Mucosa of descending colon (tissue), 3 donors: ENCODE measurements around the gene BLCAP. TPM values are rescaled to one million over a fixed set of nuclear protein-coding genes. Genes with fewer than 3 reads are reported as not detected.

Experiments
- ATAC-seq: fragments of 200-7000 bp; cut with Tn5 transposase; one replicate; pipeline ENCODE4 v1.9.1; 2020; ENCODE audit warnings: mild to moderate bottlenecking, moderate library complexity
- DNase-seq, 3 donors: peaks; one replicate each; pipeline ENCODE4 v3.0.0-alpha.2; 2020
- H3K36me3 ChIP-seq: fragments of 200-600 bp; one replicate; pipeline ENCODE4 v1.8.0; 2021; ENCODE audit warnings: low read depth, mild to moderate bottlenecking
- H3K4me1 ChIP-seq: fragments of 200-600 bp; one replicate; pipeline ENCODE4 v1.8.0; 2021; ENCODE audit warnings: low read depth, mild to moderate bottlenecking
- H3K4me3 ChIP-seq: fragments of 200-600 bp; one replicate; pipeline ENCODE4 v1.8.0; 2021; ENCODE audit warnings: mild to moderate bottlenecking
- H3K9me3 ChIP-seq: fragments of 200-600 bp; one replicate; pipeline ENCODE4 v1.8.0; 2021; ENCODE audit warnings: mild to moderate bottlenecking
- intact Hi-C, 2 donors: fragments of 100-400 bp; cut with DNase I in 1 of 2; cut with micrococcal nuclease in 1 of 2; formaldehyde crosslinking; loops; one replicate each; pipeline versions ENCODE4 v1.11.0 to v1.11.1; 2022; cut with DNase I, micrococcal nuclease
- total RNA-seq, 3 donors: library from RNA; stranded (reverse); fragmentation: NEBNext Ultra II Directional in 2 of 3; extraction: Animal tissue kit (Norgen Biotek cat#: 25700) in 2 of 3; gene quantifications; one replicate each; pipeline versions ENCODE4 v1.2.1 to v1.2.4, GENCODE V29; 2021 to 2023
- TF ChIP-seq, protein P1 (sequence below): fragments of 200-600 bp; IDR thresholded peaks from one replicate; pipeline ENCODE4 v1.8.0; 2022; ENCODE audit warnings: antibody characterized with exemption, mild to moderate bottlenecking
- donor health status: DM: no; HTN: no; CAD: no; lungs with moderate emphysema.
- donor health status: DM: no; HTN: no; CAD: no.
- donor health status: DM: no; HTN: yes; CAD: no.

Gene BLCAP
- total RNA-seq, 3 donors from 2014 or later, result 87.9 to 110 (median 108) TPM

GRCh38 chr20:37573626-37574198 lies 46.0 kb upstream of the BLCAP start:
- Histone ChIP-seq H3K4me3 (no peak overlapping the region), H3K4me1 (no peaks in the 10 kb centered on the region), H3K36me3 (no peaks in the 10 kb centered on the region), H3K9me3 (no peaks in the 10 kb centered on the region)
- DNase-seq (no peak), ATAC-seq (no peak)
- TF ChIP-seq, protein P1, sequence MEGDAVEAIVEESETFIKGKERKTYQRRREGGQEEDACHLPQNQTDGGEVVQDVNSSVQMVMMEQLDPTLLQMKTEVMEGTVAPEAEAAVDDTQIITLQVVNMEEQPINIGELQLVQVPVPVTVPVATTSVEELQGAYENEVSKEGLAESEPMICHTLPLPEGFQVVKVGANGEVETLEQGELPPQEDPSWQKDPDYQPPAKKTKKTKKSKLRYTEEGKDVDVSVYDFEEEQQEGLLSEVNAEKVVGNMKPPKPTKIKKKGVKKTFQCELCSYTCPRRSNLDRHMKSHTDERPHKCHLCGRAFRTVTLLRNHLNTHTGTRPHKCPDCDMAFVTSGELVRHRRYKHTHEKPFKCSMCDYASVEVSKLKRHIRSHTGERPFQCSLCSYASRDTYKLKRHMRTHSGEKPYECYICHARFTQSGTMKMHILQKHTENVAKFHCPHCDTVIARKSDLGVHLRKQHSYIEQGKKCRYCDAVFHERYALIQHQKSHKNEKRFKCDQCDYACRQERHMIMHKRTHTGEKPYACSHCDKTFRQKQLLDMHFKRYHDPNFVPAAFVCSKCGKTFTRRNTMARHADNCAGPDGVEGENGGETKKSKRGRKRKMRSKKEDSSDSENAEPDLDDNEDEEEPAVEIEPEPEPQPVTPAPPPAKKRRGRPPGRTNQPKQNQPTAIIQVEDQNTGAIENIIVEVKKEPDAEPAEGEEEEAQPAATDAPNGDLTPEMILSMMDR, result no peak
- intact Hi-C loops, result no loop called here

DNA sequence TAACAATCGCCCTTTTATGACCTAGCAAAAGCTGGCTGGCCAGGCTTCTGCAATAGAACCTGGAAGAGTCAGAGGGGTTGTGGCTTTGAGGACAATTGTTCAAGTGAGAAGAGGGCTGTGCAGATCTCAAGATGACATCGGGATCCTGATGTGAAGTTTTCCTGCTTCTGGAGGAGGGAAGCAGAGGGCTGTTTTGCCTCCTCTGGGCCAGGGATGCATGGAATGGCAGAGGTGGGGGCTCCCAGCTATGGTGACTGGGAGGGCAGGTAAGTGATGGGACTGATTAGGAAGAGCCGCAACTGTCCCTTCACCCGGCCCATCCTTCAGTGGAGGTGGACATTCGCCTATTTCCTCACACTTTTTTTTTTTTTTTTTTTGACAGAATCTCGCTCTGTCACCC lies 43.4 kb upstream of the BLCAP start:
- DNase-seq (no peak), ATAC-seq (no peak)
- H3K9me3 ChIP-seq, result no peaks in the 10 kb centered on the region
- no peaks in the 10 kb centered on the region for H3K4me1 ChIP-seq
- H3K36me3 ChIP-seq, result no peaks in the 10 kb centered on the region
- H3K4me3 ChIP-seq, result no peak overlapping the region
- intact Hi-C loops, result no loop called here
- TF ChIP-seq, protein P1, result no peak

DNA sequence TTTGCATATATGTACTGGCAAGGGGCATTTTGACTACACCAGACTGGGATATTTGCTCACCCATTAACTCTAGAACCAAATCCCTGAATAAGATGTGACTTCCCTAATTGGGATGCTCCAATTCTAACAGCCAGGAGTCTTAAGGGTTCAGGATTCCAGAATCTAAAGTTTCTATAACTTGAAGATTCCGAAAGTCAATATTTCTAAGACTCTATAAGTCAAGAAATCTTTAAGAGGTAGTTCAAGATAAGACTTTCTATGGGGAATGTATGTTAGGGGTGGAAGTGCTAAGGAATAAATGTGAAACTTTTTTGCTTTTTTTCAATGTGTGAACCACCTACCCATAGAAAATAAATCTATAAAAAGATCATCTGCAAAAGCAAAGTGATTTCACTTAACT lies 42.7 kb upstream of the BLCAP start:
- TF ChIP-seq, protein P1, result no peak
- no peak for ATAC-seq
- Histone ChIP-seq H3K36me3 (no peaks in the 10 kb centered on the region), H3K4me3 (no peak overlapping the region), H3K4me1 (no peaks in the 10 kb centered on the region), H3K9me3 (no peaks in the 10 kb centered on the region)
- intact Hi-C loops, result no loop called here
- no peak for DNase-seq

GRCh38 chr20:37567671-37568588 lies 40.3 kb upstream of the BLCAP start:
- ATAC-seq (no peak), DNase-seq (no peak)
- intact Hi-C loops, result loop anchor here in 1 of 2 donors (10.0 kb wide), 1 partner anchor 427 kb away; no protein-coding TSS in a partner anchor
- TF ChIP-seq, protein P1, result no peak
- no peaks in the 10 kb centered on the region for H3K9me3 ChIP-seq
- H3K4me1 ChIP-seq, result no peaks in the 10 kb centered on the region
- H3K36me3 ChIP-seq, result no peaks in the 10 kb centered on the region
- H3K4me3 ChIP-seq, result no peak overlapping the region

DNA sequence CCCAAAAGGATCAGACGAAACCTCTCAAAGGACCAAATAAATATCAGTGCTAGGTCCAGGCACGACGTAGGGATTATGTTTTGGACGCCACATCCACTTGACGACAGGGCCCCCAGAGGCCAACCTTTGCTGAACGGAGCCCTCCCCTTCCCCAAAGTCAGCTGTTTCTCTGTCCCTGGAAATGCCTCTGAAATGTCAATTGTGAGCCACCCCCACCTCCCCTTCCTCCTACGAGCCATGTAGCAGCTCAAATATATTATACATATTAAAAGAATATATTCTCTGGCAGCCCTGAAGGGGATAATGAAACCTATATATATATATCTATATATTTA lies 39.6 kb upstream of the BLCAP start:
- Histone ChIP-seq H3K9me3 (no peaks in the 10 kb centered on the region), H3K36me3 (no peaks in the 10 kb centered on the region), H3K4me3 (no peak overlapping the region), H3K4me1 (no peaks in the 10 kb centered on the region)
- intact Hi-C loops, result loop anchor here in 1 of 2 donors (10.0 kb wide), 1 partner anchor 428 kb away; no protein-coding TSS in a partner anchor
- TF ChIP-seq, protein P1, result no peak
- ATAC-seq (no peak), DNase-seq (no peak)
